ENCODE data around the gene SUSD3.

The SUSD3 gene

DNA sequence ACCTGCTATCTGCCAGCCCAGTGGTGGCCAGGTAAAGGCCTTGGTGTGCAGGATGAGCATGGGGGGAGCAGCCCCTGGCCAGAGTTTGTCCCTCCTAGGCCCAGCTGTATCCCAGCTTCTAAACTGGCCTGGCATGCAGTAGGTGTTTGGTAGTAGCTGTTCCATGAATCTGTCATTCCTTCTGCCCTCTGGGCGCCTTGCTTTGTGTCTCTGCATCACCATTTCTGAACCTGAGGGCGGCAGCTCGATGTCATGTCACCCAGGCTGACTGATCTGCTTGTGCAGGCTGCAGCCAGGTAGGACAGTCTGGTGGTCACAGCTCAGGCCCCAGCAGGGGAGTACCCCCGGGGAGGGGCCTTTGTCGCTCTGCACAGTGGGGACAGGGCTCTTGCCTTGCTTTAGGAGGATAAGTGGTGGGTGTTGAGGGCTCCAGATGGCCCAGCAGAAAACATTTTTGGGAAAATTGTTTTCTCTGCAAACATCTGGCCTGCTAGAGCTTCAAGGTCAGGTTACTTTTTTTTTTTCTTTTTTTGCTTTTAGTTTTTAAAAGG, 4.6 kb upstream of the SUSD3 start:
- DNase-seq: no peak

DNA sequence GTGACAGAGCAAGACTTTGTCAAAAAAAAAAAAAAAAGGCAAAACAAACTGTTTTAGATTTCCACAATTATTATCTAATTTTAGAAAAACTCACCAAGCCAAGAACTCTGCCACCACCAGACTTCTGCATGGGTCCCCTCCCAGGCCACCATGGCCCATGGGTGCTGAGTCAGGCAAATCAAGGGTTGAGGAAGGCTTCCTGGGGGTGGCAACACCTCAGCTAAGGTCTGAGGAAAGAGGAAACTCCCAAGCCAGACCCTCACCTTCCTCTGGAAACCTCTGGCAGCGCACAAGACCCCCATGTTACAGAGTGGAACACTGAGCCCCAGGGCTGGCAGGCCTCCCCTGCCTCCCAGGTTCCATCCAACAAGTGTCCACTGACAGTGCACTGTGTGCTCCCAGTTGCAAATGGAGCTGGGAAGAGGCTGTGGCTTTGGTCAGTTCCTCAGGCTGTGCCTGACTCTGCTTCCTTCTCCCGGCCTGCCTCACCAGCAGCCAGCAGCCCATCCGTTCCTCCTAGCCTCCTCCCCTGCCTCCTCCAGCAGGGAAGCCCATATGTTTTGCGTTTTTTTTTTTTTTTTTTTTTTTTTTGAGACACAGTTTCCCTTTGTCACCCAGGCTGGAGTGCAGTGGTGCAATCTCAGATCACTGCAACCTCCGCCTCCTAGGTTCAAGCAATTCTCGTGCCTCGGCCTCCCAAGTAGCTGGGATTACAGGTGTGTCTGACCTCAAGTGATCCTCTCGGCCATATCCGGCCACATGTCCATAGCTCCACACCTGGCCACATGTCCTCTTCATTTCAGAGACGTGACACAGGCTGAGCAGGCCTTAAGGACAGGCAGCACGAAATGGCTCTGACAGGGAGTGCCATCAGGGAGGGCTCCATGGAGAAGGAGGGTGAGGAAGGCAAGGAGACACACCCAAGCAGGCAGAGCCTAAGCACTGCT, 3.5 kb upstream of the SUSD3 start:
- no peak for DNase-seq

DNA sequence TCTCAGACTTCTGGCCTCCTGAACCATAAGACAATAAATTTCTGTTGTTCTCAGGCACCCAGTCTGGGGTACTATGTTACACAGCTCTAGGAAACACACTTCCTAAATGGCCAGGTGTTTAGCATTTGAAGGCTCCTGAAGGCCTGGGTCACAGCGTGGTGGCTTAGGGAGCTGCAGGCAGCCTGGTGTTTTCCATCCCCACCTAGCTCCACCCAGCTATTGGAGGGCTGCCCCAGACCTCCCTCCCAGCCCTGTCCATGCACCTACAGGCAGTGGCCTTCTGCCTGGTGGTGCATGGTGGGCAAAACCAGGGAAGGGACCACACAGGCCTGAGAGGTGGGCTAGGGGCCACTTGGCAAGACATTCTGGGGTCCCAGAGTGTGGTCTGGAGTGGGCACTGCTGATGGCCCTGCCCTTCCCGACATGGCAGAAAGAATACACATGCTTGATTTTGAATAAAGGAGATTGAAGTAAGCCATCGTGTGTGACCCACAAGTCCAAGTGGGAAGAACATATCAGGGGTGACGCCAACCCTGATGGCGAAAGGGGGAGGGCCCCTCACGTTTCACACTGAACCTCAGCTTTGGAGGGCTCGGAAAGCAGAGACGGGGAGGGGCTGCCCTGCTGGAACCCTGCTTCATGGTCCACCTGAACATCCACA, 1.3 kb upstream of the SUSD3 start:
- no peak for DNase-seq

DNA sequence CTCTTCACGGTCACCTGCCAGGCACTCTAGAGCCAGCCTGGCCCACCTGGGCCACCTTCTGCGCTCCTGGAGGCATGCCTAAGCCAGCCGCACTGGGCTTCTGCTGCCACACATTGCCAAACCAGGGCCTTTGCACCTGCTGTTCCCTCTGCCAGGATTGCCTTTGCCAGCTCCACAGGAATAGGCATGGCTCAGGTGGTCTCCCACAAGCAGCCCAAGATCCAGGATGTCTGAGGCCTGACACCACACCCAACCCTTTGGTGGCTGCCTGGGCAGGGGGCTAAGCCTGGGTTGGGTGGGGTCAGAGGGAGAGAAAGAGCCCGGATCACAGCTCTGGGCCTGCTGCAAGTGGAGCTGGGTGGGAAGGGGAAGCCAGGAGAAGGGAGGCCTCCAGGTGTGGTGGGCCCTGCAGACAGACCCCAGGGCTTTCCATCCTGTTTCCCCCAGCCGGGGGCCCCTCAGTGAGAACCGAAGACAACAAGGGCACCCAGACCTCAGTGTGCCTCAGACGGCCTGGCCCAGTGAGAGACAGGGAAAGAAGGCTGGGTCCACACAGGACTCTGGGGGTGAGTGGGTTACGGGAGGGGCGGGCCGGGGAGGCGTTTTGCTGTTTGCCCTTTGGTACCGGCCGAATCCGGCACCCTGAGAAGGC, 672 bp upstream of the SUSD3 start:
- no peak for DNase-seq

DNA sequence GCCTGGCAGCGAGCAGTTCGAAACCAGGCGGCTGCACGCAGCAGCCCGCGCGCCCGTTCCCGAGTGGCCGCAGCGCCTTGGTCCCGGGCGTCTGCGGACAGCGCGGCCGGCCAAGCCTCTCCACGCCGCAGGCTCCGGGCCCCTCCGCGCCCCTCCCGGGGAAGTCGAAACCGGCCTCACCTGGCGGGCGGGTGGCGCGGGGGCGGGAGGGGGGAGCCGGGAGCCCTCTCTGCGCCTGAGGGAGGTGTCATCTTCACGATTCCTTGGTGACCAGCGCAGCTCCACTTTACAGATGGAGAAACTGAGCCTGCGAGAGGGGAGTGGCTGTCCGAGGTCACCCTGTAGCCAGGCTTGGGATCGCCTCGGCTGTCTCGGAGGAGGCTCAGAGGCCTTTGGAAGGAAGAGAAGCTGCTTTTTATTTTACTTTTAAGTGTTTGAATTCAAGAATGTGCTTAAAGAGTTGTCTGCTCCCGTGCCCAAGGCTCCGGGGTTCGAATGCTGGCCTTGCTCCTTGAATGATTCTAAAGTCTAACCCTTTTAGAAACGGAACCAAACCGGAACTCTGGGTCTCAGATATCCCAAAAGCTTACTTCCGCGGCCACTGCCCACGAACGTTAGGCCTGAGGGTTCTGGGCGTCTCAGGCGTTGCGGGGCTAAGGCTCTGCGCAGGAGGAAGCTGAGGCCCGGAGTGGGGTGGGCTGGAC, 662 bp downstream of the SUSD3 start:
- DNase-seq: no peak

DNA sequence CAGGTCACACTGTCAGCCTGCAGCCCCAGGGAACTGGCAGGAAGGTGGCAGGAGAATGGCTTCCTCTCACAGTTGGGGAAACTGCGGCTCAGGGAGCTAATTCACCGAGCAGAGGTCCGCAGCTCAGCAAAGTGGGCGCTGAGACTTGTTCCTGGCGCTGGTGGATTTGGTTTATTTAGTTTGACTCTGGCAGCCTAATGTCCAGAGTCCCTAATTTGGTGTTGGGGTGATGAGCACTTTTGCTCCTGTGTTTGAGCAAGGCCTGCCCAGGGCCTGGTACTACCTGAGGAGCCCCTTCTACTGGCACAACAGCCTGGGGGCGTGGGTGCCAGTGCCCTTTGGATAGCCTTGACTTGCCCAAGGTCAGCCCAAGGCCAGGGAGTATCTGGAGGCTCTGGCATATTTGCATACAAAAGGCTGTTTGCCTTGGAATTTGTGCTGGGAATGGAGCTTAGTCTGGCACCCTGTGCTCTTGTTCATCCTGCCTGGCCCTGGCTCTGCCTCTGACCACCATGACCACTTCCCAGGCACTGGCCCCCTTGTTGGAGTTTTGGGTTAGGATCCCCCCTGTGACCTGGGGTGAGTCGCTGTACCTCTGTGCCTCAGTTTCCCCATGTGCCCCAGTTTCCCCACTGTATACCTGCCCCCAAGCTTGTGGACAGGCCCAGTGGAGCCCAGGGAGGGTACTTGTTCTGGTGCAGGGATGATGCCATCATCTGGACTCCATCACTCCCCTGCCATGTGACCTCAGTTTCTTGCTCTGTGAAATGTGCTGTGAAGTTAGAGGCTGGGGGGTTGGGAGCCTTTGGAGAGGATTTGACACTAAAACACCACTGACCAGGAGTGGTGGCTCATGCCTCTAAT, 1.4 kb downstream of the SUSD3 start:
- no peak for DNase-seq

DNA sequence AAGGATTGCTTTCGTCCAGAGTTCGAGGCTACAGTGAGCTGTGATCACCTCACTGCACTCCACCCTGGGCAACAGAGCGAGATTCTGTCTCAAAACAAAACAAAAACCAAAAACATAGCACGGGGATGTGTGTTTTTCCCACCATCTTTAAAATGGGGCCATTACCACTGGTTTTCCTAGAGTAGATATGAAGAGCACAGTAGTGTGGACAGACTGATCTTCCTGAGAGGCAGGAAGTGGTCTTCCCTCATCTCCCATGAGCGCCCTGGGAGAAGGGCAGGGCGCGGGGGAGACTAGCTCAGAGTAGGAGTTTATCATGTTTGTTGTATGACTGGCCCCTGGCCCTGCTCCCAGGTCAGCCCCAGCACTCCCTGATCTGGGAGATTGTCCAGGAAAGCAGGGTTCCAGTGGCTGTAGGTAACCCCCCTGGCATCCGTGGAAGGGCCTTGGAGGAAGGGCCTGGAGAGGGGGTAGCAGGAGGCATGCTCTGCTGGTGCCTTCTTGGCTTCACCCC, 2.3 kb downstream of the SUSD3 start:
- DNase-seq: no peak

DNA sequence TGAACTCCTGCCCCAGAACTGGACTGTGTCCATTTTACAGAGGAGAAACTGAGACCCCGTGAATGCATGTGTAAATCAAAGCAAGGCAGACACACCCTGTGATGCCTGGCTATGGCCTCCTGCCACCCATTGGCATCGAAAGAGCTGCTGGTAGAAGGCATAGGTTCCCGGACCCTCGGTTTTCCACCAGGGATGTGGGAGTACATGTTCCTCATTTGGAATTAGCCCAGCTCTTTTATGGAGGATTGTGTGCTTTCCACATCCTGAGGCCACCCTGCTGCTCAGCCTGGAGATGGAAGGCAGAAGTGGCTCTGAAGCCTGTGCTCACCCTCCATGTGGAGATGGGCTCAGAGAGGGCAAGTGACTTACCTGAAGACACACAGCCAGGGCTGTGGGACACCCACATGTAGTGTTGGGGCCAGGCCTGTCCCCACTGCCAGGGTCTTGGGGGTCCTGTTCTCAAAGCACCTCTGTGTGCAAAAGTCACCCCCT, 2.8 kb downstream of the SUSD3 start:
- DNase-seq: no peak

DNA sequence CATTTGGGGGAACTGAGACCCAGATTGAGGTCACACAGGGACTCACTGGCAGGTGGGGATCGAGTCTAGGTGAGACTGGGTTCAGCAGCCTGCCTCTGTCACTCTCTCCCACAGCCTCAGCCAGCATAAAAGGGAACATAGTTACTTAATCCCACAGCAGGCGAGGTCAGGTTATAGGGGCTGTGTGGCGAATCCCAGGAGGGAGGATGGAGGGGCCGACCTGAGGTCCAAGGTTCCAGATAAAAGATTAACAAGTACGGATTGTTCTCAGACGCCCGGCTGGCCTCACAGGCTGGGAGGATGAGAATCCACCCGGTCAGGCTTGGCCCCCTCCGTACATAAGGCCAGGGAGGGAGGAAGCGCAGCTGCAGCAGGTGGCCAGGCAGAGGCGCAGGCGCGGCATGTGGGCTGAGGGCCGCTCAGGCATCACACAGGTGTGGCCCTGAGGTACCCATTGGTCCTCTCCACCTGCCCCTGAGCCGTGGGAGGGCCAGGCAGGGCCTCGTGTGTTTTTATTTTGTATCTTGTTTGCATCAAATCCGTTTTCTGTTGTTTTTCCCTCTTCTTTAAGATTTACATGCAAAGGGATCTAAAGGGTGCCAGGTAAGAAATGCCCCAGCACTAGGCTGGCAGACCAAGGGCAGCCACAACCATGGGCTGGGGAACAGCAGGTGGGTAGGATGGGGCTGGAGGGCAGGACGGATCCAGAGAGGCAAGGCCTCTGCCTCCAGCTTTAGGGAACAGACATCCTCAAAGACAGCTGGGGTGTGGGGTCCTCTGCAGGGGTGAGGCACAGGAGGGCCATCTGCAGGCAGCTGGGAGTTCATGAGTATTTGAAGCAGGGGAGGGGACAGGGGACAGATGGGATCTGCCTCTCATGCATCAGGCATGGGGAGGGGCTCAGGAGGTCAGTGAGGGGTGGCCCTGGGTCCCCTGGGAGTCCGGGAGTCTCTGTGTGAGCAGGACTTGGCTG, 3.6 kb downstream of the SUSD3 start:
- DNase-seq: no peak

DNA sequence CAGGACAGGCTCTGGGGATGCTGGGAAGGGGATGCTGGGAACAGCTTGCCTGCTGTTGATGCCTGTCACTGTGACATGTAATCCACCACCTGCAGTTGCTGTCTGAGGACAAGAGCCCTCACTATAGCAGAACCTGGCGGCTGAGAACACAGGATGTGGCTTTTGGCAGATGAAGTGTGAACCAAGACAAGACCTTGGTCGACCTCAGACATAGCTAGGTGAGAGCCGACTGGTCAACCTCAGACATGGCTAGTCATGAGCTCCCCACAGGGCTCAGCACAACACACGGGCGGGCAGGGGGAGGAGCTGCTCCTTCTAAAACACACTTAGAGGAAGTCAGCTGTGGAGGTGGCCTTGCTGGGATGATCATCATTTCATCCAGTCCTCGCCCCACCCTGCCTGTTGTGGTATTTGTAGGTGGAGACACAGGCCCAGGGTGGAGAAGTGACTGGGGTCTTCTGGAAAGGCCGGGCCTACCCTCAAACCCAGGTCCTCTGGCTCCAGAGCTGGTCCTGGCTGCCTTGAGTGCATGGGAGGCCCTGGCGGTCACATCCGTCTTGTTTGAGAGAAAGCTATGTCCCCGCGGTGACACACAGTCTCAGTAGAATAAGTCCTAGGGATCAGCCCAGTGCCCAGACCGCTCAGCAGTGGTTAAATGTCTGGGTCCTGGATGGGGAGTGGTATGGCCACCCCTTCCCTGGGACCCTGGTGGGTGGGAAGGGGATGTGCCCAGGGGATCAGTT, 6.1 kb downstream of the SUSD3 start:
- no peak for DNase-seq

DNA sequence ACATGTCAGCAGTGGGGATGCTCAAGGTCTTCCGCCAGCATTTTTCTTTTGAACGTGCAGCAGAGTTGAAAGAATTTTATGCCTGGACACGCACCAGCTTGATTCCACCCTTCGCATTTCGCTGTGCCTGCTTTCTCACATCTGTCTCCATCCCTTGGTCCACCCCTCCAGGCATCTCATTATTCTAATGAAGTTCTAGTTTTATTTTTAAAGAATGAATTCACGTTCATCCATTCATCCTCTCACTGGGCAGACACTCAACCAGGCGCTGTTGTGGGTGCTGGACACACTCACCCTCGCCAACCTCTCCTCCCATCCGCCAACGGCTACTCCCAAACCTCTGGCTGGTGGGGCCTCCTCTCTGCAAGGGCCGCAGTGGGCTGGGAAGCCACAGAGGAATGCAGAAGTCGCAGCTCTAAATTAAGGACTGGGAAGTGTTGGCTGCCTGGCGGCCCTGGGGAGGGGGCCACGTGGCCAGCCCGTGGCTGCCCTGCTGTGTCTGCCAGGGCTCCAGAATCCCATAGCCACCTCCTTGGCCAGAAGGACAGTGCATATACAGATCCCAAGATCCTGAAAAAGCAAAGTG, 6.7 kb downstream of the SUSD3 start:
- DNase-seq: no peak

DNA sequence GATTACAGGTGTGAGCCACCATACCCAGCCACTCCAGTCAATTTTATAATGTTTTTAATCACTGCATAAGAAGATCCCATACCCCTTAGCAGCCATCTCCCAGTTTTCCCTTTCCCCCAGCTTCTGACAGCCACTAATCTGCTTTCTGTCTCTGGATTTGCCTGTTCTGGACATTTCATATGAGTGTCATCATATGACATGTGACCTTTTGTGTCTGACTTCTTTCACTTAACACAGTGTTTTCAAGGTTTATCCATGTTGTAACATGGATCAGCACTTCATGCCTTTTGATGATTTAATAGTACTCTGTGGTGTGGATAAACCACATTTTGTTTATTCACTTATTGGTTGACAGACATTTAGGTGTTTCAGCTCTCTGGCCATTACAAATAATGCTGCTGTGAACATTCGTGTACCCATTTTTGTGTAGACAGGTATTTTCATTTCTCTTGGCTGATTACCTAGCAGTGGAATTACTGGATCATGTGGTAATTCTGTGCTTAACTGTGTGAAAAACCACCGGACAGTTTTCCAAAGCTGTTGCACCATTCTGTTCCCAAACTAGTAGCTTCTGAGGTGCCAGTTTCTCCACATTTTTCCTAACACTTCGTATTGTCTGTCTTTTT, 8.6 kb downstream of the SUSD3 start:
- DNase-seq: no peak

DNA sequence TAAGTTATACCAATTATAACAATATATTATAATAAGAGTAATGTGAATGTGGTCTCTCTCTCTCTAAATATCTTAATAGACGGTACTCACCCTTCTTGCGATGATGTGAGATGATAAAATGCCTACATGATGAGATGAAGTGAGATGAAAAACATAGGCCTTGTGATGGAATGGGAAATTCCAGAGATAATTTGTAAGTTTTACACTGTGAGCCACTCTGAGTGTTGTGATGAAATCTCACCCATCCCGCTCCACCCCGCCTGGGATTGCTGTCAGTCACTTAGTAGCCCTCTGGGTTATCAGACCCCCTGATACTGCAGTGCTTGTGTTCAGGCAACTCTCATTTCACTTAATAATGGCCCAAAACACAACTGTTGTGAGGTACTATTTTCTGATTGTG, 10.5 kb downstream of the SUSD3 start:
- DNase-seq: no peak

DNA sequence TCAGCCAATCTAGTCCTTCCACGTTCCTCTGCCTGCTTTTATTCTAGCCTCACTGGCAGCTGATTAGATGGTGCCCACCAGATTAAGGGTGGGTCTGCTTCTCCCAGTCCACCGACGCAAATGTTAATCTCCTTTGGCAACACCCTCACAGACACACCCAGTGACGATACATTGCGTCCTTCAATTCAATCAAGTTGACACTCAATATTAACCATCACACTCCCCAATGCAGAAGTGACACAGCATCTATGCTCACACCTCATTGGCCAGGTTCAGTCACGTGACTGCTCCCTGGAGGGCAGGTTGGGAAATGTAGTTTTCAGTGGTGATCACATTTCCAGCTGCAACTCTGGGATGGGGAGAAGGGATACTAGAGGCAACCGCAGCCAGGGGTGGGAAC, 13.0 kb downstream of the SUSD3 start:
- no peak for DNase-seq

DNA sequence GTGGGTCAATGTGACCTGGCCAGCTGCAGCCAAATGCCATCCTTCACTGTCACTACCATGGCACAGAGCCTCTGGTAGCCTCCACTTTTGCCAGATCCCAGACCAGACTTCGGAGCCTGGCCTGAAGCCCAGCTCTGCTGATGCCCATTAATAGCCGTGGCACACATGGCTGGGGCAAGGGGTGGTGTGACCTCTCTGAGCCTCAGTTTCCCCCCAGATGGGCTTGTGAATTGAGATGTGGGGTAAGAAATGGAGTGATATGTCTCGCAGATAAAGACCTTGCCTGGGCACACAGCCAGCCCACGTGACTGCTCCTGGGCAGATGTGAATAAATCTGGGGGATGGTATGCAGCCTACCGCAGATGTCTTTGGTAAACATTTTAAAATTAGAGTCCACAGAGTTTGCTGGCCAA, 13.9 kb downstream of the SUSD3 start:
- DNase-seq: no peak

DNA sequence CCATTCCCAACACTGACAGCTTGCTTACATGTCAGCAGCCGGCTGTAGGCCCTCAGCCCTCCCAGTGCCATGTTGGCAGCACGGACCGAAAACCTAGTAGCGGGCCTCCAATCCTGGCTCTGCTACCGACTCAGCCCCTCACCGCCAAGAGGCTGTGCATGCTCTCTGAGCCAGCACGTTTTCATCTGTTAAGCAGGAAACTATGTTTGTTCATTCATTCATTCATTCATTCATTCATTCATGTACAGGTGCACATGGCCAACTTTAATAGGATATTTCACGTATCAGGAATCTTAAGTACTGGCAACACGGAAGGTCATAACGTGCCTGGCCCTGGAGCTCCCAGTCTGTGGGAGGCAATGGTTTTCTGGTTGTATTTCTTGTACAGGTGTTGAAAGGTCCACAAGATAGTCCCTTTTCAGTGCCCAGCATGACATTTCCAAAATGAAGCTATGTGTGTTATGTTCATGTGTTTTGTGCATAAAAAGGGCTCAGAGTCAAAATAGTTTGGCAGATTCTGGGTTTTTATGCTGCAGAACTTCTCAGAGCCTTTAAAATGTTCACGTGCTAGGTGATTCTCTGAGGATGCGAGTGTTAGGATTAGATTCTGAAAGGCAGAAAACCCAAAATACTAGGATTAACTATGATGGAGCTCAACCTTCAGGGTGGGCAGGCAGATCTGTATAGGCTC, 17.7 kb downstream of the SUSD3 start:
- no peak for DNase-seq

DNA sequence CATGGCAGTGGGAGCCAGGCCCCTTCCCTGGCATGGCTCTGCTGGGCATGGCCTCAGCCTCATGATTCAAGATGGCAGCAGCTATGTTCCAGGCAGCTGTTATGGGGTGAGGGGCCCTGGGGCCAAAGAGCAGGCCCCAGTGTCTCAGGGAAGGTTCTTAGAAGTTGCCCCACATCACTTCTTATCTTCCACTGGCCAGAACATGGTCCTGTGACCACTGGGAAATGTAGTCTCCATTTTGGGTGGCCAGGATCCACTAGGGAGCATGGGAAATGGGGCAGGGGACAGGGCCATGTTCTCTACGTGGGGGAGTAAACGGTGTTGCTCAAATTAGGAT, 18.3 kb downstream of the SUSD3 start:
- no peak for DNase-seq

DNA sequence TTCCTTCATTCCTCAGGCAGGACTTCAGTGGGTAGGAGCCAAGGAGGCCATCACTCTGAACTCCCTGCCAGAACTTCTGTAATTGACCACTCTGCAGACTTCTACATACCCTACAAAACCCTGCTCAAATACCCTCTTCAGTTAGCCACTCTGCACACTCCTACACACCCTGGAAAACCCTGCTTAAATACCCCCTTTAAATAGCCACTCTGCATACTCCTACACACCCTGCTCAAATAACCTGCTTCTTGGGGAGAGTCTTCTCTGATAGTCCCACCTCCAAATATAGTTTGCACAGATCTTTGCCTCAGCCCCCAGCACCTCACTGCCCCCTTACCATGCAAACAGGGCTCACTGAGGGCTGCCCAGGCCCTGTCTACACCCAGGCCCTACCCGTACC, 18.9 kb downstream of the SUSD3 start:
- no peak for DNase-seq

Data from retina (tissue), 1 donor.